ENCODE measurements around the gene SLC6A1.

SLC6A1 gene

DNA sequence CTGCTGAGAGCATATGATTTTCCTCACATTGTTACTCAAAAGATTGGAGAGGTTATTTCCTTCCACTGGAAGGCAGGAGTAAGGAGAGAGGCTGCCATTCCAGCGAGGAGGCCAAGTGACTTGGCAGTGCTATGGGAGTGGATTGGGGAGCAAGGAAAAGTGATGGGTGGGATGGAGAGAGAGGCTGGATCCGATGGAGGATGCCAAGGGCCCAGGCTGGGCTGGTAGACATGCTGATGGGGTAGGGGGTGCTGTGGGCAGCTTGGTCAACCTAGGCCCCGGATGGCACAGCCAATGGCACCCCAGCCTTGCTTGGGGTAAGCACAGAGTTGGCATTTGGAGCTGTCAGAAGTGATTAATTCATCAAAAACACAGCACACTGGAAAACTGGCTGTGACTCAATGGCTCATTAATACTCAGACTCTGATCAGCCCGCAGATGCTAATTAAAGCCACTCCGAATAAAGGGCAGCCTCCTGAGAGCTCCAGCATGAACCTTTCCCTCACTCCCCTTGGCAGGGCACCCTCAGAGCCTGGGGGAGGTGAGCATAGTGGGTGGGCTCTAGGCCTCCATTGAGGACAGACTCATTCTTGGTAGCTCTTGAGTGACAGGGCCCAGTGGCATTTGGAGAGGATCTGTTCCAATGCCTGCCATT, 22.1 kb upstream of the SLC6A1 start:
- no peak for DNase-seq (ENCODE audit: low spot score)

DNA sequence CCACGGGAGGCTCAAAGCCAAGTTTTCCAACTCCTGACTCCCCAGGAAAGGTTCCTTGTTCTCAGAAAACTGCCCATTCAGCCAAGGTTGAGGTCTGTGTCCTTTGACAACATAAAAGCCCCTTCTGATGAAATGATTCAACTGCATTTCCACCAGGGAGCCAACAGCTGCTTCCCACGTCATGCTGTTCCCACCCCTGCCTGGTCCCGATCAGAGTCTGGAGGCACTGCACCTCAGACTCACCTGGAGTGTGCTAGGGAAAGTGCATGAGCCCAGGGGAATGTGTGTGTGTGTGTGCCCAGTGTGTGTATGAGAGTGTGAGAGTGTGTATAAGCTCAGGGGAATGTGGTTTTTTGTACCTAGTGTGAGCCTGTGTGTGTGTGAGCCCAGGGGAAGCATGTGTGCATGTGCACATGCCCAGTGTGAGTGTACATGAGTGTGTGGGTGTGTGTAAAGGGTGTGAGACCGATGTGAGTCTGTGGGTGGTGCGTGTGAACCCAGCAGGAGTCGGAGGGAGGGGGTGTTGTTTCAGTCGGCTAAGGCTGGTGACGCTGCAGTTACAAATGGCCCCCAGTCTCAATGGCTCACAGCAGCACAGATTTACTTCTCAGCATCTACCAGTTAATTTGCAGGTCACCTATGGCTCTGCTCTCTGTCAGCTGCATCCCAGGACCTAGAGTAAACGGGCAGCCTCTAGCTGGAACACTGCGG, 20.3 kb upstream of the SLC6A1 start:
- DNase-seq (ENCODE audit: low spot score), result no peak

DNA sequence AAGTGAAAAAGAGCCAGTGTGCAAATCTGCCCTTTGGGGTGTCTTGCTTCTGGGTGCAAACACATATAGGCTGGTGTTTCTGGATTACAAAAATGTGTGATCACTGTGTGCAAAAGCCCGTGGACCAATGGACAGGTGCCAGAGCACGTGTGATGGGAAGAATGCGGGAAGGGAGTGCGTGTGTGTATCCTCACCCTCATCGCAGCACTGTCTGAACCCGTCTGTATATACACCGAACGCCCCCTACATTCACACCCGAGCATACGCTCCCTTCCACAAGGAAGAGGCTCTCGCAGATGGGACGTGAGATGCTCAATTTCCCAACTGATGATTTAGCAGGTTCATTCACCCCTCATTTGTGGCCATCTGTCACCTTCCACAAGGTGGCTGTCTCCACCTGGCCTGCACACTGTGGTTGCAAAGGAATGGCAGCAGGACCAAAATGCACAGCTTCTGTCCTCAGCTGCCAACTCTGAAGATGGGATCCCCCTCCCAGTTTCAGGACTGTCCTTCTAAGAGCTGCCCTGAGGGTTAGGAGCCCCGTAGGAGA, 19.4 kb upstream of the SLC6A1 start:
- no peak for DNase-seq (ENCODE audit: low spot score)

DNA sequence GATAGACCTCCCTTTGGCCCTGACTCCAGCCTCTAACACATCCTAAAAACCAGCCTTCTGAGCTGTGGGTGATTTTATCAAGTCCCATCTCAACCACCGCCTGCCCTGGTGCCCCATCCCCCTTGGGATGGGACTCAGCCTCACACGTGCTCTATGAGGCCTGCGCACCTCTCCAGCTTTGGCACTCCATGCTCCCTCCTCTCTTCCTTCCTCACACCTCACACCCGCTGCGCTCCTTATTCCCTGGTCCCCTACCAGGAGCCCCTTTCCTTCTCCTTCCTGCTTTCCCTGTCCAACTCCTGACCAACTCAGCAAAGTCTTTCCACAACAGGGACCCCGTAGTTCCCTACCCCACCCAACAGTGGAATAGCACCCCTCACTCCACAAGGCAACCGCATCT, 18.4 kb upstream of the SLC6A1 start:
- DNase-seq (ENCODE audit: low spot score), result no peak

DNA sequence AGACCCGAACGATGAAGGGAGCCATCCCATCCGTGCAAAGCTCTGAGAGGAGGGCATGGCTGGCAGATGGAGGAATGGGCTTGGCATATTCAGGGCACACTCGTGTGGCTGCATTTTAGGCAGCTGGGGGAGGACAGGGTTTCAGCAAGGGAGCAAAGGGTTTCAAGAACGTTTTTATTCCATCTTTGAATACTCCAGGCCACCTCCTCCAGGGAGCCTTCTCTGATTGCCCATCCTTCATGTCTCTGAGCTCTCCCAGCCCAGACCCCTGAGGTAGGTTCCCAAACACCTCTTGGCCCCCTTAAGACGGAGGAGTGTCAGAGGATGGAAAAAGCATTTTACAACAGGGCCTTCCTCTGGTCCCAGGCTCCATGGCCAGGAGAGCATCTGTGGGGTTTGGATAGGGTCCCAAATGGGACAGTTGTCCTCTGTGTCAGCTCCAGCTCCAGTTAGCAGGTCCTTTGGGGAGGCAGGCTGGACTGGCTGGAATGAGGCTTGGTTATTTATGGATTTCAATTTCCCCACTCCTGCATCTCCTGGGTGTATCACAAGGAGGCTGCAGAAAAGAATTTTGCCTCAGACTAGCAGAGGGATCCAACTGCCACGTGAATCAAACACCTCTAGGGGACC, 17.7 kb upstream of the SLC6A1 start:
- no peak for DNase-seq (ENCODE audit: low spot score)

DNA sequence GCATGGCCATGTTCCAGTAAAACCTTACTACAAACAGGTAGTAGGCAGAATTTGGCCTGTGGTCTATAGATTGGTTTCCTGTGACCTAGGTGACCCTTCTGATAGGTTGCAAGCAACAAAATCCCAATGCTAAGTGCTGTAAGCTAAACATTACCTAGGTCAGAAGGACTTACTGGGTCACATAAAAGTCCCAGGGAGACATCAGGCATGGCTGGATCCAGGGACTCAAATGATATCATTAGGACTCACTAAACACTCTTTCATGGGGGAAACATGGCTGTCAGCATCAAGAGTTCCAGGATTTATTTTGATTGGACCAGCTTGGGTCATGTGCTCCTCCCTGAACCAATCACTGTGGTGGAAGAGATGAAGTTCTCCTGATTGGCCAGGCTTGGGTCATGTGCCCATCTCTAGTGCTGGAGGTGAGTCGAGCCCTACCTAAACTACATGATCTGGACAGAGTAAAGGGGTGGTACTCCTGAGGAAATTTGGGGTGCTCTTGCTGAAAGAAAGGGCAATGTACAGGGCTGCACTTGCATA, 16.8 kb upstream of the SLC6A1 start:
- DNase-seq (ENCODE audit: low spot score), result no peak

DNA sequence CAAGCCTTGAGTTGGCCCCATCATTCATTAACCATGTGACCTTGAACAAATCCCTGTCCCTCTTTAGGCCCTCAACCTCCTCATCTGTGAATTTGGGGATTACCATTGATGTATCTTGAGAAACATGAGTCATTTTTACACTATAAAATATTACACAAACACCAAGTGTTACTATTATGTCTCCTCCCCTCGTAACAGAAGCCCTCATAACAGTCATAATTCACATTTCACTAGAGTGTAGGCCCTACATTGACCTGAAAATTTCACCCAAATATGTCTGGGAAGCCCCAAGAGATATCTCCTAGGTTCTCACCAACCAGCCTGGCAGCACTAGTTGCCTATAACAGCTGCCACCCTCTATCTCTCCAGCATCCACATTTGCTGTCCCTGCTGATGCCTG, 15.8 kb upstream of the SLC6A1 start:
- DNase-seq (ENCODE audit: low spot score), result no peak

DNA sequence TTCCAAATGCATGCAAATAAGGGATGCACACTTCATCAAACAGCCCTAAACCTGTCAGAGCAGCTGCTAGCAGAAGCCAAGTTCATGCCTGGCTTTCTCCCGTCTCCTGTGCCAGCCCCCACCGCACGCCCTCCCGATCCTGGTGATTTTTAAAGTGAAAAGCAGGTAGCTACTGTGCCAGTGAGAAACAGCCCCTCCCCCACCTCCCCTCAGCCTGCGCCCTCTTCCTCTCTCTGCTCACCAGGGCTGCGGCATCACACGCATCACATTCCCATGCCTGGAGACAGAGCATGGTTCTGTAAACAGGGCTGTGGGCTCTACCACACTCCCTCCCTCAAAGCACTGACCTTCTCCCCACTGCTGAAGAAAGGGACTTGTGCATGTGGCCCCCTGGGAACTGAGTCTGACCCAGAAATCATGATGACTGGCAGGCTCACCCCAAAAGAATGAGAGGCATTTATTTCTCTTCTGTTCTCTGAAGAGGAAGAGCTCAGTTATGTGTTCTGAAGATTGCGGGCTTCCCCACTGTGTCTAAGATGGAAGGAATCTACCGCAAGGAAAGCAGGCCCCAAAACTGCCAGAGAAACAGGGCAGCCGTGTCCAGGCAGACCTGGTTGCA, 14.5 kb upstream of the SLC6A1 start:
- DNase-seq (ENCODE audit: low spot score), result no peak

DNA sequence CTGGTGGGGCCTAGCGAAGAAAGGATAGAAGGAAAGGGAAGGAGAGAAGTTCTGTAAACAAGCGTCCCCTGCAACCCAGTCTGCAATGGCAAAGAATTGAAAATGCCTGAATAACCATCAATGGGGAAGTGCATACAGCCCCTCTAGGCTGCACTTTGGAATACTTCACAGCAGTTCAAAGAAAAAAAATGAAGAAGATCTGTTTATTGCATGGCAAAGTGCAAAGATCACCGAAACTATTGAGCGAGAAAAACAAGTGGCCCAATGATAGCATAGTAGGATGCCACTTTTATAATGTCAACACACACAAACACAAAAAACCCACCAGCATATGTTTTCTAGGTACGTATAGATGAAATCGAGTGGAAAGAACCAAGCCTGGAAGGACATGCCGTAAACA, 13.6 kb upstream of the SLC6A1 start:
- no peak for DNase-seq (ENCODE audit: low spot score)

DNA sequence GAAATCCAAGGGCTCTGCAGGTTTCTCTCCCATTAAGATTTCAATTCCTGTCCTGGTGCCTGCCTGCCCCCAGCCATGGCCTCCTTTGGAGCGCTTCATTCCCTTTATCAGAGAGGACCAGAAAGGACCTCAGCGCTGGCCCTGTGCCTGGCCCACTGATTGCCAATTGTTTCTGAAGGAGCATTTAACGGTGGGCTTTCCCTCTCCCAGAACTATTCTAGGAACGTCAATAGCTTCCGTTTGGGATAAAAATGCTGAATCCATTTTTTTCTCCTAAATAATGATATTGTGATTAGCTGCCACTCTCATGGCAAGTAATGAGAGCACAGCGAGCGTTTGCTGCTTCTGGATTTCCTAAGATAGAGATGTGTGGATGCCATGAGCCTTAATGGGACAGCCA, 12.2 kb upstream of the SLC6A1 start:
- no peak for DNase-seq (ENCODE audit: low spot score)

DNA sequence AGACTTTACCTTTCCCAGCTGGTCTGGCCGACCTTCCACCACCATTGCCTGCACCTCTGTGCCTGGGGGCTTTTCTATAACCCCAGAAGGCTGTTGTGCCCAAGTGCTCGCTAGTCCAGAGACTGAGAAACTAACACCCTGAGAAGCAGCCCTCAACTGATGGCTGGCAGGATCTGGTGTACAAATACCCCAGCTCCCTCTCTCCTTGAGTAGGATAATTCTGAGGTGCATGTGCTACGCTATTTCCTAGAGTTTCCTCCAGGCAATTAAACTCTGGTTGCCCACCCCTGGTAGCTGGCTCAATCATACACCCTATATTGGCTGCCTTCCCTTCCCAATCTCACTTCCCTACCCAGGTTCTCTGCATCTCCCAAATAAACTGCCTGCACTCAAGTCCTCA, 11.5 kb upstream of the SLC6A1 start:
- DNase-seq (ENCODE audit: low spot score), result no peak

DNA sequence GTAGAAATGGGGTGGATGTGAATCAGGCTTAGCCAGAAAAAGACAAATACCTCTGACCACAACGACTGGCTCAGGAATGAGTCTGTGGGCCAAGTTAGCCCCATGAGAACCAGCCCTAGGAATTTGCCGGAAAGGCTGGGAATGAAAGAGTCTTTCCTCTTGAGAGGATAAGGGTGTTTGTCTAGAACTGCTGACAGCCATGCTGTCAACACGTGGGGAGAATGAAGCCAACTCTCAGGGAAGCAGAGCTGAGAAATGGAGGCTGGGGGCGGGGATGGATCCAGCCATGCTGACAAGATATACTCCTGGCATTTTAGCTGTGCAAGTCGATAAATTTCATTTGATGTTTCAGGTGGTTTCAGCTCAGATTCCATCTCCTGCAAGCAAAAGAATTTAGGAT, 10.6 kb upstream of the SLC6A1 start:
- DNase-seq (ENCODE audit: low spot score), result no peak

DNA sequence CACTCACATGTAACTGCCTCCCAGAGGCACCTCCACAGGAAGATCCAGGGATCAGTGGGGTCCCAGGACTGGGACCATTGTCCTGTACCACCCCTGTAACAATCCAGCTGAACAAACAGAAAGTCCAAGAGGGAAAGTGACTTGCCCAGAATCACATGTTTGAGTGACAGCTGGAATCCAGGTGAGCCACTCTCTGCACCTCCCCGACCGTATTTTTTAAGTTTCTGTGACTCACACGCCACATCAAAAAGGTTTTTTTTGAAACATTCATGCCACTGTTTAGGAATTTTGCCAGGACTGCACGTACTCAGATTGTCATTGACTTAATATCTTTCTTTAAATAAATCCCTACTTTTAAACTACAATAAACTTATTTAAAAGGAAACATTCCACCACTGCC, 9.8 kb upstream of the SLC6A1 start:
- no peak for DNase-seq (ENCODE audit: low spot score)

DNA sequence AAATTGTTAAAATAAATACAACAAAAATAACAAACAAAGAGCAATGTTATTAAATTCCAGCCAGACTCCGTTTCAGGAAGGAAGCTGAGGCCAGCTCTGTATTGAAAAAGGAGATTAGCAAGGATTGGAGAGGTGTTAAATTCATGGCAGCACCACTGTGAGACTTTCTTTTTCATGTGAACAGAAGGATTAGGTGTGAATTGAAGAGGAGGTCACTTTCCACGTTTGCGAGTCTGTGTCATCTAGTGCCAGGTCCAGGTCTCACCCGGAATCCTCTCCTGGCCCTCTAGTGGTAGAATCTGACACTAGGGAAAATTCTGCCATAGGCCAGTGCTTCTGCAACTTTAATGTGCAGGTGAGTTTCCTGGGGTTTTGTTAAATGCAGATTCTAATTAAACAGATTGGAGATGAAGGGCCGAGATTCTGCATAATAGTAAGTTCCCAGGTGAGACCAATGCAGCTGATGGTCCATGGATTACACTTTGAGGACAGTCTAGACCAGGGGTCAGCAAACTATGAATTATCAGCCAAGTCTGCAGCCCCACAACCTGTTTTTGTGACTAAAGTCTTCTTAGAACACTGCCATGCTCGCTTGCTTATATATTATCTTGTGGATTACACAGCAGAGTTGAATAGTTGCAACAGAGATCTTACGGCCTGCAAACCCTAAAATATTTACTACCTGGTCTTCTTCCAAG, 9.2 kb upstream of the SLC6A1 start:
- no peak for DNase-seq (ENCODE audit: low spot score)

DNA sequence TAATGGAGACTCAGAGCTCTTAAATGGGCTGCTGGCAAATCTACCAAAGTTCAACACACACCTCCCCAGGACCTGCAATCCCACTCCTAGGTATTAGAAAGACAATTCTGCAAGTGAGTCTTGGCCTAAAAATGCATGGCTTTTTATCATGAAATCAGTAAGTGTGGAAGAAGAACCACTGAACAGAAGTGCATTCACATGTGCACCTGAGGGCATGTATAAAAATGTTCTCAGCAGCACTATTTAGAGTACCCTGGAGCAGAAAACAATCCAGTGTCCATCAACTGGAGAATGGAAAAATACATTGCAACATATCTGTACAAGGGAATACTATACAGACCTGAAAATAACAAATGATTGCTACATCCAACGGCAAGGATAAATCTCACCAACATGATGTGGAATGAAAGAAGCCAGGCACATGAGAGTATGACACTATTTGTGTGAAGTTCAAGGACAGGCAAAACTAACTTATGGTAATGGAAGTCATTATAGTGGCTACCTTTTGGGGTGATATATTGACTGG, 8.1 kb upstream of the SLC6A1 start:
- DNase-seq (ENCODE audit: low spot score), result no peak

DNA sequence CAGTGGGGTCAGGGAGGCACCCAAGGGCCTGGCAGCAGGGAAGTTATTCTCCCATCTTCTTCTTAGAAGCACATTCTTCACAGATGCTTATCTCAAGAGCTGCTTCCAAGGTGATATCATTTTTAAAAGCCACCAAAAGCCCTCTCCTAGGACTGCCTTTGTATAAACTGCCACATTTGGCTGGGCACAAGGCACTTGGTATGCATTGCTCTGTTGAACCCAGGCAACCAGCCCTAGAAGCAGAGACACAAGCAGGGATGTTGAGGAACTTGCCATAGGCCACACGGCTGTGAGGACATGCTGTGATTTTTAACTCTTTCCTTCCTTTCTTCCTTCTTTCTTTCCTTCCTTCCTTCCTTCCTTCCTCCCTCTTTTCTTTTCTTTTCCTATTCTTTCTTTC, 7.4 kb upstream of the SLC6A1 start:
- no peak for DNase-seq (ENCODE audit: low spot score)

DNA sequence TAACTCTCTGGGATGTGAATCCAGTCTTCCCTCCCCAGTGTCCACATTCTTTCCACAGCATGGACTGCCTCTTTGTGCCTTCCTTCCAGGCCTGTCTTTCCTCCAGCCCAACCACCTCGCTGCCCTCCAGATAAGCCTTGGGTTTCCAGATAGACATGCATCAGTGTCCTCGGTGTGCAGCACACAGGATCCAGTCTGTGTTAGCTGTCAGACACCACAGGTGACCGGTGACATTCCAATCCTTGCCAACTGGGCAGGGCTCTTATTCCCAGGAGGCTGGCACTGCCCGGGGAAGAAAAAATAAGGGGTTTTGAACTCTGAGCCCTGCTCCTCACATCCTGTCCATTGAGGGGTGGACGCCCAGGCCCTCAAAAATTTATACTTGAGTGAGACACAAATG, 6.0 kb upstream of the SLC6A1 start:
- no peak for DNase-seq (ENCODE audit: low spot score)

DNA sequence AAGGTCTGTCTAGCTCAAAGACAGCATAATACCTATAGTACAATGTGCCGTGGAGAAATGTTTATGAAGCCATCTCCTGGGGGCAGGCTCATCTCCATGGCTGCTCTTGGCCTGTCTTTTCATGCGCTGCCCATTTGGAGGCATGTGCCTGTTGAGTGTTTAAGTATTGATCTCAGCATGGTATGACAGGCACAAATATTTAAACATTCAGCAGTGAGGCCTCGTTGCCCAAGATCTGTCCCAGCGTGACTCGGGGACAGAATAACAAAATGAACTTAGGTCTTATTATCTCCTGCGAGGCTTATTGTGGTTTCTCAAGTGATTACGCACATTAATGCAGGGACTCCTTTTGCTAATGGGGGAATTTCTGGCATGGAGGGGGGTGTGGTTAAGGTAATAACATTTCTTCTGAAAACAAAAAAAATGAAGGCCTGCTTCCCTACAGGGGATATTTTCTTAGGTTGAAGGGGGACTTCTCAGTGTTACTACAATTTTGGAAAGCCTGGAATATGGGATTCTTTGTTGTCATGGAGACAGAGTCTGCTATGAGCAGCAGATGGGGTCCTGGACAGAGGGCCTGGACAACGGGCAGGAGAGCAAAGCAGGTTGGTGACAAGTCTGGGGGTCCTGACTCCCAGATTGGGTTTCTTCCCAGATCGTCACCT, 4.4 kb upstream of the SLC6A1 start:
- DNase-seq (ENCODE audit: low spot score), result no peak

DNA sequence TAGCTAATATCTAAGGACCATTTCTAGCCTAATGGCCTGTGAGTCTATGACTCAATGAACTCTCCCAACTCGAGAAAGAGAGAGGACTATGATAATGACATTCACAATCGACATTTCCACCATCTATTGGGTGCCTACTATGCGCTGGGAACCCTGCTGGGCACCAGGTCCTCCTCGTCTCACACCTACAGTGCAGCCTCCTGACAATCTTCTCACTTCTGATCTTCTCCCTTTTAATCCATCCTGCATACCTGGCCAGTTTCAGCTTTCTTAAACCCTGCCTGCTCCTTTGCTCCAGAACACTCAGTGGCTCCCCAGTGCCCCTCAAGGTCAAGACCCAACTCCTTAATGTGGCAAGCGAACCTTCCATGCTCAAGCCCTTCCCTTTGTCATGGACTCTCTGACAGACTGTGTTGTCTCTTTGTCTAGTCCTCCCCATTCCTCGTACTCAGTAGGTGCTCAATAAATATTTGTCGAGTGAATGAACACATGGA, 3.5 kb upstream of the SLC6A1 start:
- DNase-seq (ENCODE audit: low spot score), result no peak

DNA sequence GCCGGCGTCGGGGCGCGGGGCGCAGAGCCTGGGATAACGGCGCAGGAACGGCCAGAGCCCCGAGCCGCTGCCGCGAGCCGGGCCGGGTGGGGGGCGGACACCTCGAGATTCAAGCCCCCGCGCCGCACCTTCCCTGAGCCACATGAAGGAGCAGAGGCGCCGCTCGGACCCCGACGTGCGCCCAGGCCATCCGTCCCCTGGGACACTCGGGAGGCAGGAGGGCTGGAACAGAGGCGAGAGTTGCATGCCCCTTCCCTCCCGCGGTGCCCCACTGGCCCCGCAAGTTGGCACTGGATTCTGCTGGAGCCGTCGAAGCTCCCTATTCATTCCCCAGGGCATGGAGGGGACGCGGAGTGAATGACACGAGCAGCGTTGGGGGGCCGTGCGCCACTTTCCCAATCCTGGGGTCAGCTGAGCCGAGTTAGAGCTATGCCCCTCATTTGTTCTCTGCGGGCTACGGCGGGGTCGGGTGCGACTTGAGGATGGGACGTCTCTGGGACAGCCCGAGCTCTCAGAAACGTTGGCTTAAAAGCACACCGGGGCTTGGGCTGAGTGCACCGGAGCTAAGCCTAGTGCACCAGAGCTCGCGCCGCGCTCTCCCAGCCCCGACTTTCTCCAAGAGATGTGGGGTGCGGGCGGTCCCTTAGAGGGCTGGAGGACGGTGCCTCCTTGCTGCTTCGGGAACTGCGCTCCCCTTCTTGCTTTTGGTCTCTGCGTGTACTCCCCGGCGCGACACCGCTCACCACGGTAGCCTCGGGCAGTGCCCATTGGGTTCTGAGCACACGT, 588 bp downstream of the SLC6A1 start:
- DNase-seq (ENCODE audit: low spot score), result no peak
